HG03521 (cell line): ENCODE results near the gene NR1H3.
A peak's percentile ranks its signal among the peaks of the same experiment; 100 is the strongest.

Source experiments
- ATAC-seq: cut with Tn5 transposase; IDR thresholded peaks from one replicate; pipeline ENCODE4 v1.9.1; 2021; ENCODE audit warnings: mild to moderate bottlenecking, moderate library complexity; ENCODE audit not compliant: unreplicated experiment

Gene NR1H3

GRCh38 chr11:47243454-47243853 is 14.3 kb upstream of the NR1H3 start:
- no peak for ATAC-seq

- no peak for ATAC-seq
These were observed 13.1 kb upstream of the NR1H3 start for GRCh38 chr11:47244448-47245350.

GRCh38 chr11:47245611-47246357 is 12.0 kb upstream of the NR1H3 start:
- no peak for ATAC-seq

GRCh38 chr11:47247502-47247901 is 10.3 kb upstream of the NR1H3 start:
- no peak for ATAC-seq

- ATAC-seq = no peak
These were observed 9.5 kb upstream of the NR1H3 start for GRCh38 chr11:47248304-47248663.

GRCh38 chr11:47248664-47249377 is 9.0 kb upstream of the NR1H3 start, which contains the start of gene ACP2:
ACP2 (minus strand) TSS chr11:47248814; CDS start chr11:47248789, 25 bp downstream.
- ATAC-seq = peak; percentile 94

GRCh38 chr11:47249378-47249715 is 8.4 kb upstream of the NR1H3 start:
- no peak for ATAC-seq

GRCh38 chr11:47251751-47252150 is 6.0 kb upstream of the NR1H3 start:
- no peak for ATAC-seq

- ATAC-seq = no peak
These were observed 4.1 kb upstream of the NR1H3 start for GRCh38 chr11:47253660-47254059.

- ATAC-seq = no peak
These were observed 3.4 kb upstream of the NR1H3 start for GRCh38 chr11:47254386-47254785.

GRCh38 chr11:47256374-47256773 is 1.4 kb upstream of the NR1H3 start:
- ATAC-seq = no peak

- ATAC-seq = no peak
These were observed 649 bp upstream of the NR1H3 start for GRCh38 chr11:47257177-47257516.

- ATAC-seq = no peak
These were observed 614 bp downstream of the NR1H3 start for GRCh38 chr11:47258317-47258902.

GRCh38 chr11:47259232-47259977 is 1.6 kb downstream of the NR1H3 start:
- no peak for ATAC-seq

- ATAC-seq = no peak
These were observed 2.6 kb downstream of the NR1H3 start for GRCh38 chr11:47260366-47260765.

- no peak for ATAC-seq
These were observed 3.5 kb downstream of the NR1H3 start for GRCh38 chr11:47261291-47261800.

- ATAC-seq = no peak
These were observed 6.3 kb downstream of the NR1H3 start for GRCh38 chr11:47264119-47264518.

GRCh38 chr11:47264521-47264920 is 6.7 kb downstream of the NR1H3 start:
- ATAC-seq = no peak

- ATAC-seq = no peak
These were observed 10.1 kb downstream of the NR1H3 start for GRCh38 chr11:47267876-47268275.

GRCh38 chr11:47268448-47269001 is 10.7 kb downstream of the NR1H3 start:
- no peak for ATAC-seq
